Measurements from ENCODE around the gene LRRC28.

GRCh38 chr15:99345242-99345641 lies 94.0 kb downstream of the LRRC28 start:
- no peak for TF ChIP-seq GATA2 (IDR thresholded peaks at IDR 0.05; ENCODE audit: low read depth, low read length)
- no peak for TF ChIP-seq GATA3 (IDR thresholded peaks at IDR 0.05; ENCODE audit: low read depth, low read length)

Data from SH-SY5Y (cell line).